ENCODE data around the gene FAM234A. TPM values are rescaled to one million over a fixed set of nuclear protein-coding genes. Genes with fewer than 3 reads are reported as not detected.

Gene FAM234A
- total and polyA plus RNA-seq, 2 donors (not counting 3 experiments of a cell fraction or from before 2014, with no cell fraction given) = 70.4 to 89.4 TPM

- Histone ChIP-seq H3K27me3 (ENCODE audit: control insufficient read depth in 2 of 2, insufficient read depth in 2 of 2, low read length in 2 of 2) (no peaks in the 10 kb centered on the region), H3K9me3 (replicated peaks; ENCODE audit: control insufficient read depth, insufficient read depth, low read length) (no peaks in the 10 kb centered on the region), H3K9ac (replicated peaks; ENCODE audit: extremely low read depth, insufficient read depth, low read length) (no peak overlapping the region), H3K4me3 (replicated peaks in 1 of 3; ENCODE audit: insufficient read depth in 1 of 3, low read depth in 1 of 3, low read length in 3 of 3) (no peak overlapping the region), H3K4me2 (ENCODE audit: insufficient read depth, low read length) (no peak overlapping the region), H3K36me3 (ENCODE audit: control insufficient read depth in 2 of 2, extremely low read depth in 1 of 2, insufficient read depth in 2 of 2, low read length in 2 of 2) (peaks cover 0 to 20% of the 10 kb centered on the region in 2 experiments), H3K79me2 (ENCODE audit: control insufficient read depth, insufficient read depth, low read length) (no peaks in the 10 kb centered on the region), H4K20me1 (replicated peaks; ENCODE audit: control insufficient read depth, extremely low read depth, insufficient read depth, low read length) (no peaks in the 10 kb centered on the region), H2AFZ (ENCODE audit: low read depth, low read length) (no peak overlapping the region), H3K27ac (ENCODE audit: insufficient read depth, low read depth, low read length) (no peak overlapping the region), H3K9me1 (replicated peaks; ENCODE audit: control insufficient read depth, extremely low read depth, insufficient read depth, low read length) (no peaks in the 10 kb centered on the region), H3K4me1 (ENCODE audit: control insufficient read depth, extremely low read depth, insufficient read depth, low read length) (no peaks in the 10 kb centered on the region)
- DNase-seq (ENCODE audit: low read depth, low spot score) (no peak), FAIRE-seq (no peak)
- ChIA-PET CTCF (no interaction called here), POLR2A (no interaction called here)
- intact Hi-C loops (cut with micrococcal nuclease) (no loop called here), dilution Hi-C loops (cut with MboI; ENCODE audit: extremely low pct_ligation_motif_present, low sequenced_read_pairs) (no loop called here)
- no TSS peak for BruUV-seq (replicated peaks)
- TF ChIP-seq MYC (IDR thresholded peaks at IDR 0.05; ENCODE audit: low read depth, low read length) = no peak
Measured at GRCh38 chr16:260326-260725, 25.7 kb downstream of the FAM234A start.

DNA sequence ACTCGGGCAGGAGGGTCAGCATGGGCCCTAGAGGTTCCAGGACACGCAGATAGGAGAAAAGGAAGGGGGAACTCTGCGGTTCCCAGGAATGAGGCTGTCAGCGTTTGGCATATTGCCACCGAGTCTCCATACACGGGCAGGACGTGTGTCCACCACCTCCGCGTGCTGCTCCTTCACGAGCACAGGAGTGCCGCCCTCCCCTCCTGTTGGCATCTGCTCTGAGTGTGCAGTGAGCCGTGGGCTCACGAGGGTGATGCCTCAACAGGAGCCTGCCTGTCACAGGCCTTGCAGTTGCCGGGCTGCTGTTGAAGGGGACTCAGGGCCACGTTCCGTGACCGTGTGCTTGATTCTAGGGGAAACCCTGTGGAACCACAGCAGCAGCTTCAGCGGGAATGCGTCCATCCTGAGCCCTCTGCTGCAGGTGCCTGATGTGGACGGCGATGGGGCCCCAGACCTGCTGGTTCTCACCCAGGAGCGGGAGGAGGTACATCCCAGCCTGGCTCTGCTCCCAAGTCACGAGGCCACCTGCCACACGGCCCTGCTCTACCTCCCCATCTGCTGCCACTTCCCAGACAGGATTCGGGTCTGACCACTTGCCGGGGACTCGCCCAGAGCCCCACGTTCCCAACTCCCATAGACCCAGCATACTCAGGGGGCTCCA lies 26.5 kb downstream of the FAM234A start:
- H3K79me2 ChIP-seq (ENCODE audit: control insufficient read depth, insufficient read depth, low read length) = no peaks in the 10 kb centered on the region
- H3K9me3 ChIP-seq (replicated peaks; ENCODE audit: control insufficient read depth, insufficient read depth, low read length) = no peaks in the 10 kb centered on the region
- no peaks in the 10 kb centered on the region for H3K9me1 ChIP-seq (replicated peaks; ENCODE audit: control insufficient read depth, extremely low read depth, insufficient read depth, low read length)
- ChIA-PET CTCF (no interaction called here), POLR2A (no interaction called here)
- TF ChIP-seq POLR2A (IDR thresholded peaks at IDR 0.05; ENCODE audit: low read depth, low read length) = no peak
- TF ChIP-seq FOS (IDR thresholded peaks at IDR 0.05; ENCODE audit: borderline replicate concordance, insufficient read depth, low read length) = no peak
- BruUV-seq (replicated peaks) = no TSS peak
- H3K4me2 ChIP-seq (ENCODE audit: insufficient read depth, low read length) = no peak overlapping the region
- dilution Hi-C loops (cut with MboI; ENCODE audit: extremely low pct_ligation_motif_present, low sequenced_read_pairs) = no loop called here
- H3K27ac ChIP-seq (ENCODE audit: insufficient read depth, low read depth, low read length) = no peak overlapping the region
- no peak overlapping the region for H2AFZ ChIP-seq (ENCODE audit: low read depth, low read length)
- no peak overlapping the region for H3K4me3 ChIP-seq (replicated peaks in 1 of 3; ENCODE audit: insufficient read depth in 1 of 3, low read depth in 1 of 3, low read length in 3 of 3)
- no peaks in the 10 kb centered on the region for H3K27me3 ChIP-seq (ENCODE audit: control insufficient read depth in 2 of 2, insufficient read depth in 2 of 2, low read length in 2 of 2)
- H3K36me3 ChIP-seq (ENCODE audit: control insufficient read depth in 2 of 2, extremely low read depth in 1 of 2, insufficient read depth in 2 of 2, low read length in 2 of 2) = peaks cover 0 to 20% of the 10 kb centered on the region in 2 experiments
- intact Hi-C loops (cut with micrococcal nuclease) = no loop called here
- DNase-seq (ENCODE audit: low read depth, low spot score) (no peak), FAIRE-seq (no peak)
- H3K9ac ChIP-seq (replicated peaks; ENCODE audit: extremely low read depth, insufficient read depth, low read length) = no peak overlapping the region
- H3K4me1 ChIP-seq (ENCODE audit: control insufficient read depth, extremely low read depth, insufficient read depth, low read length) = no peaks in the 10 kb centered on the region
- no peaks in the 10 kb centered on the region for H4K20me1 ChIP-seq (replicated peaks; ENCODE audit: control insufficient read depth, extremely low read depth, insufficient read depth, low read length)

Data from endothelial cell of umbilical vein (primary cell).